Smooth muscle cell (in vitro differentiated cells): ENCODE data around the gene B3GAT3. TPM values are rescaled to one million over a fixed set of nuclear protein-coding genes. Genes with fewer than 3 reads are reported as not detected.

Experiments
- DNase-seq: peaks from one replicate; lab custom pipeline; 2025; ENCODE audit not compliant: unreplicated experiment; lab: John Stamatoyannopoulos, UW
- H2AFZ ChIP-seq: fragments of 200-600 bp; sonication (generic); 2 replicates; pipeline ENCODE4 v1.6.0; 2016; ENCODE audit warnings: antibody characterized with exemption, low read depth, mild to moderate bottlenecking
- H3F3A ChIP-seq: fragments of 200-600 bp; sonication (generic); 2 replicates; pipeline ENCODE4 v1.6.0; 2017; ENCODE audit warnings: antibody characterized with exemption, low read depth
- H3K27ac ChIP-seq: fragments of 200-600 bp; sonication (generic); 2 replicates; pipeline ENCODE4 v1.5.1; 2016; ENCODE audit warnings: low read depth, mild to moderate bottlenecking
- H3K27me3 ChIP-seq: fragments of 200-600 bp; sonication (generic); 2 replicates; pipeline ENCODE4 v1.6.1; 2016; ENCODE audit warnings: low read depth, mild to moderate bottlenecking
- H3K36me3 ChIP-seq: fragments of 200-600 bp; sonication (generic); 2 replicates; pipeline ENCODE4 v1.5.1; 2016; ENCODE audit warnings: low read depth
- H3K4me1 ChIP-seq: fragments of 200-600 bp; sonication (generic); 2 replicates; pipeline ENCODE4 v1.5.1; 2016; ENCODE audit warnings: low read depth
- H3K4me2 ChIP-seq: fragments of 200-600 bp; sonication (generic); 2 replicates; pipeline ENCODE4 v1.6.0; 2016; ENCODE audit warnings: mild to moderate bottlenecking
- H3K4me3 ChIP-seq: fragments of 200-600 bp; sonication (generic); 2 replicates; pipeline ENCODE4 v1.5.1; 2016; ENCODE audit warnings: mild to moderate bottlenecking
- H3K79me2 ChIP-seq: fragments of 200-600 bp; sonication (generic); 2 replicates; pipeline ENCODE4 v1.6.0; 2016; ENCODE audit warnings: low read depth, mild to moderate bottlenecking
- H3K9ac ChIP-seq: fragments of 200-600 bp; sonication (generic); 2 replicates; pipeline ENCODE4 v1.6.0; 2016; ENCODE audit warnings: low read depth
- H3K9me3 ChIP-seq: fragments of 200-600 bp; sonication (generic); replicated peaks from 2 replicates; pipeline ENCODE4 v1.5.1; 2016; ENCODE audit warnings: low read depth
- H4K20me1 ChIP-seq: fragments of 200-600 bp; sonication (generic); 2 replicates; pipeline ENCODE4 v1.6.0; 2016; ENCODE audit warnings: low read depth
- CTCF ChIP-seq: fragments of 200-600 bp; sonication (generic); IDR thresholded peaks from 2 replicates; pipeline ENCODE4 v1.5.1; 2017; ENCODE audit warnings: borderline replicate concordance, mild to moderate bottlenecking, antibody characterized with exemption; ENCODE audit not compliant: insufficient read depth, poor library complexity, severe bottlenecking
- whole genome bisulfite sequencing: methylation state at CpG from one replicate; pipeline ENCODE4 v1.1.7; 2016; ENCODE audit warnings: low lambda C conversion rate; 5-methylcytosine and 5-hydroxymethylcytosine counted together
- polyA plus RNA-seq: library from polyadenylated mRNA; unstranded; fragments of >200 nt; fragmentation: Nextera tagmentation; extraction: Ambion mirVana; gene quantifications from 2 replicates; pipeline ENCODE4 v1.2.1, GENCODE V29; 2016
- total RNA-seq: library from RNA; depleted of rRNA; stranded (reverse); fragments of >200 nt; gene quantifications from 2 replicates; pipeline ENCODE4 v1.2.3, GENCODE V29; 2014

The B3GAT3 gene
- total and polyA plus RNA-seq, 2 experiments from 2014 or later, result 20.0 to 66.9 TPM

- no peak for DNase-seq
- Histone ChIP-seq H3K36me3 (no peaks in the 10 kb centered on the region), H2AFZ (no peak overlapping the region), H3K79me2 (peaks cover 42% of the 10 kb centered on the region), H3K4me2 (no peak overlapping the region), H3K4me3 (no peak overlapping the region), H3K27me3 (no peaks in the 10 kb centered on the region), H3K27ac (no peak overlapping the region), H3K4me1 (peaks cover 3% of the 10 kb centered on the region), H3K9ac (no peak overlapping the region), H3K9me3 (no peaks in the 10 kb centered on the region), H3F3A (peaks cover 3% of the 10 kb centered on the region), H4K20me1 (peaks cover 6% of the 10 kb centered on the region)
- no peak for TF ChIP-seq CTCF
- WGBS, result 99% methylated on average over 11 of the region's 11 CpGs
Measured at GRCh38 chr11:62648967-62649364, 27.2 kb upstream of the B3GAT3 start.

- no peaks in the 10 kb centered on the region for H3K36me3 ChIP-seq
- H3K9ac ChIP-seq, result no peak overlapping the region
- H3K9me3 ChIP-seq, result no peaks in the 10 kb centered on the region
- H3F3A ChIP-seq, result peaks cover 3% of the 10 kb centered on the region
- no peak for DNase-seq
- WGBS, result 97% methylated on average over 24 of the region's 24 CpGs
- no peak overlapping the region for H3K4me3 ChIP-seq
- H3K4me1 ChIP-seq, result peaks cover 3% of the 10 kb centered on the region
- H3K79me2 ChIP-seq, result peaks cover 48% of the 10 kb centered on the region
- no peaks in the 10 kb centered on the region for H3K27me3 ChIP-seq
- H3K27ac ChIP-seq, result no peak overlapping the region
- no peak overlapping the region for H2AFZ ChIP-seq
- TF ChIP-seq CTCF, result no peak
- no peak overlapping the region for H3K4me2 ChIP-seq
- peaks cover 6% of the 10 kb centered on the region for H4K20me1 ChIP-seq
Measured at GRCh38 chr11:62648185-62648966, 26.6 kb upstream of the B3GAT3 start.

- no peaks in the 10 kb centered on the region for H3K9me3 ChIP-seq
- H3K27ac ChIP-seq, result peak overlapping the region; percentile 54
- WGBS, result 95% methylated on average over 6 of the region's 6 CpGs
- H2AFZ ChIP-seq, result no peak overlapping the region
- H3K36me3 ChIP-seq, result no peaks in the 10 kb centered on the region
- peaks cover 6% of the 10 kb centered on the region for H4K20me1 ChIP-seq
- H3K4me1 ChIP-seq, result peaks cover 3% of the 10 kb centered on the region
- H3F3A ChIP-seq, result peaks cover 3% of the 10 kb centered on the region
- H3K4me3 ChIP-seq, result no peak overlapping the region
- DNase-seq, result no peak
- no peaks in the 10 kb centered on the region for H3K27me3 ChIP-seq
- H3K79me2 ChIP-seq, result peaks cover 51% of the 10 kb centered on the region
- no peak for TF ChIP-seq CTCF
- no peak overlapping the region for H3K9ac ChIP-seq
- no peak overlapping the region for H3K4me2 ChIP-seq
Measured at GRCh38 chr11:62647609-62648005, 25.8 kb upstream of the B3GAT3 start.
